GM12878 (cell line): Measurements from ENCODE around the gene CTIF. TPM values are rescaled to one million over a fixed set of nuclear protein-coding genes. Genes with fewer than 3 reads are reported as not detected.

Experiments
- ATAC-seq: fragments of 200-7000 bp; cut with Tn5 transposase; 3 replicates; pipeline ENCODE4 v1.9.1; 2020; ENCODE audit warnings: mild to moderate bottlenecking, moderate library complexity
- BruUV-seq: library from RNA; stranded (reverse); fragments of 400-500 nt; replicated peaks from 2 replicates; lab custom pipeline; 2021; lab: Mats Ljungman, UMichigan
- CTCF ChIA-PET: fragments of 300-600 bp; sonication (Branson Sonifier 250); formaldehyde crosslinking; extraction: SDS; loops from one replicate; lab custom pipeline; 2021; ENCODE audit warnings: inconsistent platforms; lab: Yijun Ruan, JAX
- POLR2A ChIA-PET: fragments of 350-600 bp; formaldehyde crosslinking; extraction: SDS; loops from one replicate; lab custom pipeline; 2021; ENCODE audit warnings: inconsistent platforms; lab: Charles Lee
- RAD21 ChIA-PET: fragments of 300-600 bp; sonication (Branson Sonifier 250); formaldehyde crosslinking; loops from one replicate; lab custom pipeline; 2023; ENCODE audit warnings: antibody characterized with exemption; ENCODE audit not compliant: unreplicated experiment; lab: Charles Lee
- SMC1A ChIA-PET: fragments of 300-600 bp; sonication (Branson Sonifier 250); formaldehyde crosslinking; loops from one replicate; lab custom pipeline; 2023; ENCODE audit not compliant: unreplicated experiment, uncharacterized antibody; lab: Charles Lee
- DNase-seq: peaks from one replicate; pipeline ENCODE4 v3.0.0-alpha.2; 2011; ENCODE audit warnings: low read depth, low spot score
- FAIRE-seq: peaks from 3 replicates; lab custom pipeline; 2011; peaks lifted over from hg19 to GRCh38; lab: Jason Lieb, UNC
- H2AFZ ChIP-seq: 2 replicates; pipeline ENCODE4 v1.6.0; 2011; ENCODE audit warnings: low read depth, low read length, control low read depth; ENCODE audit not compliant: control insufficient read depth
- H3K27ac ChIP-seq: 2 replicates; pipeline ENCODE4 v1.5.1; 2011; ENCODE audit warnings: control low read depth; ENCODE audit not compliant: control insufficient read depth, insufficient read depth
- H3K27me3 ChIP-seq, 2 experiments: replicated peaks in 1 of 2; 2 replicates each; pipeline versions ENCODE4 v1.6.0 to v1.6.1; 2011; ENCODE audit warnings: low read length in 1 of 2; ENCODE audit not compliant: control insufficient read depth in 2 of 2, insufficient read depth in 2 of 2
- H3K36me3 ChIP-seq, 2 experiments: 2 replicates each; pipeline ENCODE4 v1.5.1; 2011; ENCODE audit warnings: low read length in 1 of 2; ENCODE audit not compliant: control insufficient read depth in 2 of 2, insufficient read depth in 2 of 2
- H3K4me1 ChIP-seq: 2 replicates; pipeline ENCODE4 v1.6.1; 2011; ENCODE audit warnings: mild to moderate bottlenecking, low read length, moderate library complexity, mixed read lengths; ENCODE audit not compliant: control insufficient read depth, insufficient read depth
- H3K4me2 ChIP-seq: 2 replicates; pipeline ENCODE4 v1.6.0; 2011; ENCODE audit warnings: control low read depth; ENCODE audit not compliant: control insufficient read depth, insufficient read depth
- H3K4me3 ChIP-seq: fragments of 200-600 bp; sonication (generic); 2 replicates; pipeline ENCODE4 v1.5.1; 2016
- H3K79me2 ChIP-seq: 2 replicates; pipeline ENCODE4 v1.6.0; 2011; ENCODE audit warnings: low read length; ENCODE audit not compliant: control insufficient read depth, insufficient read depth
- H3K9ac ChIP-seq: 2 replicates; pipeline ENCODE4 v1.8.0; 2011; ENCODE audit warnings: low read length, control low read depth, mixed read lengths; ENCODE audit not compliant: control insufficient read depth, insufficient read depth
- H3K9me3 ChIP-seq: replicated peaks from 3 replicates; pipeline ENCODE4 v1.5.1; 2011; ENCODE audit warnings: mild to moderate bottlenecking, low read length; ENCODE audit not compliant: control insufficient read depth, insufficient read depth
- H4K20me1 ChIP-seq: 2 replicates; pipeline ENCODE4 v1.6.0; 2011; ENCODE audit not compliant: control insufficient read depth, insufficient read depth
- ATF3 ChIP-seq: IDR thresholded peaks from 2 replicates; pipeline ENCODE4 v1.6.1; 2011; ENCODE audit warnings: low read depth, mild to moderate bottlenecking, low read length, moderate library complexity, borderline replicate concordance; ENCODE audit errors: extremely low read depth
- BRCA1 ChIP-seq: IDR thresholded peaks from 2 replicates; pipeline ENCODE4 v1.6.1; 2011; ENCODE audit warnings: low read depth, low read length, improper control_type of control experiment
- CBX3 ChIP-seq: fragments of 200-600 bp; sonication (generic); IDR thresholded peaks from 2 replicates; pipeline ENCODE4 v1.6.1; 2016; ENCODE audit warnings: low read depth, borderline replicate concordance
- CEBPZ ChIP-seq: fragments of 150-350 bp; IDR thresholded peaks from 2 replicates; pipeline ENCODE4 v1.6.1; 2016; ENCODE audit warnings: low read depth, low read length
- CHD1 ChIP-seq: IDR thresholded peaks from 2 replicates; pipeline ENCODE4 v1.6.1; 2012; ENCODE audit warnings: low read depth, low read length, improper control_type of control experiment
- CHD4 ChIP-seq: fragments of 200-600 bp; sonication (generic); IDR thresholded peaks from 2 replicates; pipeline ENCODE4 v1.6.1; 2016; ENCODE audit warnings: mild to moderate bottlenecking
- FOXK2 ChIP-seq: fragments of 450-650 bp; IDR thresholded peaks from 2 replicates; pipeline ENCODE4 v1.6.1; 2017; ENCODE audit warnings: mild to moderate bottlenecking, moderate library complexity
- HDAC2 ChIP-seq: fragments of 200-600 bp; sonication (generic); IDR thresholded peaks from 2 replicates; pipeline ENCODE4 v1.6.1; 2017
- HDAC6 ChIP-seq: fragments of 200-600 bp; sonication (generic); IDR thresholded peaks from one replicate; pipeline ENCODE4 v1.8.0; 2017; ENCODE audit warnings: antibody characterized with exemption; ENCODE audit not compliant: unreplicated experiment
- HDGF ChIP-seq: fragments of 450-650 bp; IDR thresholded peaks from 2 replicates; pipeline ENCODE4 v1.6.1; 2016; ENCODE audit warnings: antibody characterized with exemption
- MEF2A ChIP-seq: IDR thresholded peaks from 2 replicates; pipeline ENCODE4 v1.6.1; 2011; ENCODE audit warnings: low read depth, mild to moderate bottlenecking, low read length, moderate library complexity; ENCODE audit not compliant: insufficient read depth
- MEF2B ChIP-seq: fragments of 450-650 bp; IDR thresholded peaks from 2 replicates; pipeline ENCODE4 v1.6.1; 2018; ENCODE audit warnings: mild to moderate bottlenecking, moderate library complexity; ENCODE audit not compliant: partially characterized antibody, poor library complexity, severe bottlenecking
- MYB ChIP-seq: fragments of 150-350 bp; IDR thresholded peaks from 2 replicates; pipeline ENCODE4 v1.6.1; 2014; ENCODE audit warnings: mild to moderate bottlenecking, low read depth, low read length, borderline replicate concordance
- RBBP5 ChIP-seq: fragments of 200-600 bp; sonication (generic); conservative IDR thresholded peaks from 2 replicates; pipeline ENCODE4 v1.6.1; 2016
- RUNX3 ChIP-seq: IDR thresholded peaks from 2 replicates; pipeline ENCODE4 v1.6.1; 2012; ENCODE audit warnings: low read length, inconsistent platforms
- STAT3 ChIP-seq: IDR thresholded peaks from 2 replicates; pipeline ENCODE4 v1.6.1; 2011; ENCODE audit warnings: low read depth, low read length, improper control_type of control experiment
- SUPT20H ChIP-seq: IDR thresholded peaks from 2 replicates; pipeline ENCODE4 v1.6.1; 2011; ENCODE audit warnings: low read depth, mild to moderate bottlenecking, low read length, moderate library complexity, borderline replicate concordance; ENCODE audit not compliant: control insufficient read depth
- SUZ12 ChIP-seq: fragments of 200-600 bp; sonication (generic); IDR thresholded peaks from one replicate; pipeline ENCODE4 v1.6.1; 2018; ENCODE audit warnings: antibody characterized with exemption, mild to moderate bottlenecking; ENCODE audit not compliant: unreplicated experiment
- TARDBP ChIP-seq: IDR thresholded peaks from 2 replicates; pipeline ENCODE4 v1.6.1; 2016; ENCODE audit warnings: borderline replicate concordance
- ZSCAN29 ChIP-seq: fragments of 450-650 bp; IDR thresholded peaks from 2 replicates; pipeline ENCODE4 v1.6.1; 2017; ENCODE audit warnings: mild to moderate bottlenecking, moderate library complexity
- WGBS: methylation state at CpG from one replicate; pipeline ENCODE4 v1.1.6; 2016; ENCODE audit warnings: low lambda C conversion rate; ENCODE audit not compliant: insufficient replicate concordance, insufficient coverage; ENCODE audit errors: missing lambda C conversion rate; 5-methylcytosine and 5-hydroxymethylcytosine counted together
- in situ Hi-C: fragments of 300-500 bp; cut with MboI; formaldehyde crosslinking; loops from 9 replicates; pipeline ENCODE4 v1.14.3; 2018; ENCODE audit warnings: mixed read lengths
- intact Hi-C: fragments of 100-400 bp; cut with micrococcal nuclease; formaldehyde crosslinking; loops from one replicate; pipeline ENCODE4 v1.14.2; 2022; ENCODE audit not compliant: unreplicated experiment
- polyA plus RNA-seq, 11 experiments: library from polyadenylated mRNA; depleted of rRNA in 4 of 11; unstranded in 6 of 11; stranded (reverse) in 5 of 11; fragments of >200 nt; fragmentation: Nextera tagmentation in 4 of 11; fragmentation: Illumina TruSeq in 1 of 11; extraction: Ambion mirVana in 4 of 11; extraction: Trizol in 1 of 11; gene quantifications; 1 replicate in 1 of 11; 2 replicates in 10 of 11; pipeline versions ENCODE4 v1.2.1 to v1.2.3, GENCODE V29; 2011 to 2016; ENCODE audit warnings: inconsistent platforms in 2 of 11, missing spikeins in 2 of 11, low read depth in 1 of 11
- total RNA-seq, 4 experiments: library from RNA; depleted of rRNA in 3 of 4; stranded (reverse); fragments of >200 nt in 3 of 4; fragmentation: Illumina TruSeq in 1 of 4; extraction: Trizol in 1 of 4; gene quantifications; 2 replicates each; pipeline versions ENCODE4 v1.2.1 to v1.2.3, GENCODE V29; 2013 to 2021

Gene CTIF
- total and polyA plus RNA-seq, 10 of the 15 experiments (the other 5 are each of a cell fraction or from before 2014, with no cell fraction given), result 0.06 to 11.6 (median 2.5) TPM

GRCh38 chr18:48736321-48737260, 197.8 kb downstream of the CTIF start:
- ChIA-PET SMC1A (interaction anchor here (0.8 kb wide), 1 partner anchor 19 kb away, joined by 3 read pairs; no protein-coding TSS in a partner anchor), RAD21 (interaction anchor here (0.5 to 1.4 kb wide), 2 partner anchors 18 to 224 kb away, joined by 3 read pairs; no protein-coding TSS in a partner anchor), POLR2A (no interaction called here), CTCF (no interaction called here)
- no peaks in the 10 kb centered on the region for H4K20me1 ChIP-seq
- H3K79me2 ChIP-seq, result no peaks in the 10 kb centered on the region
- FAIRE-seq, result no peak
- in situ Hi-C loops, result no loop called here
- H3K4me3 ChIP-seq, result no peak overlapping the region
- intact Hi-C loops, result no loop called here
- no TSS peak for BruUV-seq
- no peaks in the 10 kb centered on the region for H3K36me3 ChIP-seq
- H2AFZ ChIP-seq, result no peak overlapping the region
- no peak for ATAC-seq
- no peak overlapping the region for H3K4me2 ChIP-seq
- no peak overlapping the region for H3K27ac ChIP-seq
- H3K9ac ChIP-seq, result no peak overlapping the region
- H3K27me3 ChIP-seq, result no peaks in the 10 kb centered on the region
- DNase-seq, result no peak
- TF ChIP-seq MEF2A, result no peak
- TF ChIP-seq HDGF, result no peak
- no peak for TF ChIP-seq HDAC6
- TF ChIP-seq TARDBP, result no peak
- TF ChIP-seq FOXK2, result no peak
- no peak for TF ChIP-seq STAT3
- no peak for TF ChIP-seq BRCA1
- no peak for TF ChIP-seq RBBP5
- TF ChIP-seq ATF3, result no peak
- TF ChIP-seq HDAC2, result no peak
- no peak for TF ChIP-seq CEBPZ
- TF ChIP-seq SUZ12, result no peak
- TF ChIP-seq SUPT20H, result no peak
- TF ChIP-seq MYB, result no peak
- no peak for TF ChIP-seq ZSCAN29
- TF ChIP-seq RUNX3, result no peak
- TF ChIP-seq CHD1, result no peak
- no peak for TF ChIP-seq MEF2B
- TF ChIP-seq CHD4, result no peak
- TF ChIP-seq CBX3, result no peak
- peaks cover 17% of the 10 kb centered on the region for H3K4me1 ChIP-seq
- H3K9me3 ChIP-seq, result no peaks in the 10 kb centered on the region
- WGBS, result 69% methylated on average over 13 of the region's 13 CpGs
